ENCODE results near the gene FBXO3. TPM values are rescaled to one million over a fixed set of nuclear protein-coding genes. Genes with fewer than 3 reads are reported as not detected.

The FBXO3 gene, protein sequence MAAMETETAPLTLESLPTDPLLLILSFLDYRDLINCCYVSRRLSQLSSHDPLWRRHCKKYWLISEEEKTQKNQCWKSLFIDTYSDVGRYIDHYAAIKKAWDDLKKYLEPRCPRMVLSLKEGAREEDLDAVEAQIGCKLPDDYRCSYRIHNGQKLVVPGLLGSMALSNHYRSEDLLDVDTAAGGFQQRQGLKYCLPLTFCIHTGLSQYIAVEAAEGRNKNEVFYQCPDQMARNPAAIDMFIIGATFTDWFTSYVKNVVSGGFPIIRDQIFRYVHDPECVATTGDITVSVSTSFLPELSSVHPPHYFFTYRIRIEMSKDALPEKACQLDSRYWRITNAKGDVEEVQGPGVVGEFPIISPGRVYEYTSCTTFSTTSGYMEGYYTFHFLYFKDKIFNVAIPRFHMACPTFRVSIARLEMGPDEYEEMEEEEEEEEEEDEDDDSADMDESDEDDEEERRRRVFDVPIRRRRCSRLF
- total RNA-seq, result 36.9 and 38.4 TPM in 2 replicates

GRCh38 chr11:33773987-33774735 lies at the start of gene FBXO3:
Gene FBXO3 (minus strand): TSS chr11:33774520. CDS start chr11:33774497, 23 bp downstream.

DNA sequence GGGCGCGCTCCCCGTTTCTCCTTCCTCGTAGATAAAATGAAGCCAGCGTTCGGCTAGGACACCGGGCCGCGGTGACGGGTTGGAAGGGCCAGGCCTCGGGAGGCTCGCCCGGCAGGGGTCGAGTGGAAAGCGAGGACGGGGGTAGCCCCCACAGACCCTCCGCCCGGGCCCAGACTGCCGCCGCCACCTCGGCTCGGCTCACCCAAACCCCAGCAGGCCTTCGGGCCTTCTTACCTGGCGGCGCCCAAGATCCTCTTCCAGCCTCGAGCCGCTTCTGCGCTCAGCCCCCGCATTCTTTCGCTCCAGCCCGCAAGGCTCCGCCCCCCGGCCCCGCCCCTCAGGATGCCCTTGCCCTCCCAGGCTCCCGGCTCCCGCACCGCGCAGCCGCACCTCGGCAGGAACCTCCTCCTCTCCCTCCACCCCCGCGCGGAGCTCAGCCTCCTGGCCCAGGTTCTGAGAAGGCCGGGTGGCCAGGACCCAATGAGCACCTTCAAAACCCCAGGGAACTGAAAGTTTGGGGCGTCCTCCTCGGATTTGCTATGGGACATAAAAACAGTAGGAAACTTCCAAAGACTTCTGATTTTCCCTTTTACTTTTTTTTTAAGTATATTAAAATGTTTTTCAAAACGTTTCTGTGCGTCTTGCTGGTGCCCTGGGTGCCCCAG lies 38.0 kb downstream of the FBXO3 start, which contains the start of gene CD59:
Gene CD59 (minus strand): TSS at position 276 of the 665 bp plus-strand sequence. CDS start 13,978 bp downstream, outside the sequence.

DNA sequence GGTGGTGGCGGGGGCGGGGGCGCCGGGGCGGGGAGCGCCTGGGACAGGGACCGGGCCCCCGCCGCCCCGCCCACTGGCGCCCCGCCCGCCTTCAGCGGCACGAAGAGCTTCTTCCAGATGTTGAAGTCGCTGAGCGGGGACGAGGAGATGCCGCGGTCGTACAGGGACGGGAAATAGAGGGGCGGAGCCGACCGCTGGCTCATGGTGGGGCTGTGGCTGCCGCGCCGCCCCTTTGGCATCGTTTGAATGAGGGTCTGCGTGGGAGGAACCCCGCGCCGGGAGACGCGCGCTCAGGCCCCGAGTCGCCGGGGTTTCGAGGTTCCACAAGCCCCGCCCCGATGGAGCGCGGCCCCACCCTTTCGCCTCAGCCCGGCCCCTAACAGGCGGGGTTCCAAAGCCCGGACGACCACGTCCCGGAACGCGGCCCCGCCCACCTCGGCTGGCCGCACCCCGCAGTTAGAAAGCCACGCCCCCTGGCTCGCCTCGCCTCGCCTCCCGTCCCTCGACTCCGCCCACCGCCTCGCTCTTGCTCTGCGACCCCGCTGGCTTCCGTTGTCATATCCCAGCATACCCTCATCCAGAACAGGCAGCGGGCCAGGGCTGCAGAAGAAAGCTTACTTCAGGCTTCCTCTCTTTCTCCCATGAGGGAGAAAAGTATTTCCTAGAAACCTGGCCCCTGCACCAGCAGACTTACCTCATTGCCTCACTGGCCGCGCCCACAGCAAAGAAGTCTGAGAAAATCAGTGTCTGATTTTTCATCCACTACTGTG lies 73.6 kb downstream of the FBXO3 start, which contains the start of gene C11orf91:
Gene C11orf91 (minus strand): TSS at position 325 of the 770 bp plus-strand sequence. CDS start 86 bp downstream, at position 239.

Other genes starting within 250 kb of the FBXO3 start
- gene C11orf91, start 73.7 kb downstream of the FBXO3 start, total RNA-seq, result not detected in 2 replicates
- gene CD59, start 38.1 kb downstream of the FBXO3 start, total RNA-seq, result 186 and 351 TPM in 2 replicates
- 0.64 and 0.96 TPM in 2 replicates for gene LMO2, start 117.6 kb upstream of the FBXO3 start, total RNA-seq

Measured in tracheal epithelial cell (primary cell).